ENCODE data around the gene FKBP6.
"Not testable (repeated sequence)": the region's sequence is repeated elsewhere in the genome, so short reads cannot be mapped to it uniquely, and the experiment has no call there.

- TF ChIP-seq POLR2AphosphoS5 (IDR thresholded peaks at IDR 0.05): not testable (repeated sequence)
- TF ChIP-seq, protein P1, sequence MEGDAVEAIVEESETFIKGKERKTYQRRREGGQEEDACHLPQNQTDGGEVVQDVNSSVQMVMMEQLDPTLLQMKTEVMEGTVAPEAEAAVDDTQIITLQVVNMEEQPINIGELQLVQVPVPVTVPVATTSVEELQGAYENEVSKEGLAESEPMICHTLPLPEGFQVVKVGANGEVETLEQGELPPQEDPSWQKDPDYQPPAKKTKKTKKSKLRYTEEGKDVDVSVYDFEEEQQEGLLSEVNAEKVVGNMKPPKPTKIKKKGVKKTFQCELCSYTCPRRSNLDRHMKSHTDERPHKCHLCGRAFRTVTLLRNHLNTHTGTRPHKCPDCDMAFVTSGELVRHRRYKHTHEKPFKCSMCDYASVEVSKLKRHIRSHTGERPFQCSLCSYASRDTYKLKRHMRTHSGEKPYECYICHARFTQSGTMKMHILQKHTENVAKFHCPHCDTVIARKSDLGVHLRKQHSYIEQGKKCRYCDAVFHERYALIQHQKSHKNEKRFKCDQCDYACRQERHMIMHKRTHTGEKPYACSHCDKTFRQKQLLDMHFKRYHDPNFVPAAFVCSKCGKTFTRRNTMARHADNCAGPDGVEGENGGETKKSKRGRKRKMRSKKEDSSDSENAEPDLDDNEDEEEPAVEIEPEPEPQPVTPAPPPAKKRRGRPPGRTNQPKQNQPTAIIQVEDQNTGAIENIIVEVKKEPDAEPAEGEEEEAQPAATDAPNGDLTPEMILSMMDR (IDR thresholded peaks at IDR 0.05): not testable (repeated sequence)
Measured at GRCh38 chr7:73376262-73376661, 48.3 kb downstream of the FKBP6 start.
